HUES48 (cell line): ENCODE results near the gene CCM2.

Source experiments
- H3K27ac ChIP-seq: one replicate; pipeline ENCODE4 v1.7.0; 2013; ENCODE audit warnings: low read depth, low read length, inconsistent platforms
- H3K27me3 ChIP-seq: 2 replicates; pipeline ENCODE4 v1.6.1; 2013; ENCODE audit warnings: mild to moderate bottlenecking, low read length; ENCODE audit not compliant: control insufficient read depth, insufficient read depth
- H3K36me3 ChIP-seq: 2 replicates; pipeline ENCODE4 v1.6.1; 2013; ENCODE audit warnings: low read length; ENCODE audit not compliant: control insufficient read depth, insufficient read depth
- H3K4me1 ChIP-seq: 2 replicates; pipeline ENCODE4 v1.6.1; 2013; ENCODE audit warnings: mild to moderate bottlenecking, low read length; ENCODE audit not compliant: control insufficient read depth, insufficient read depth
- H3K4me3 ChIP-seq: 2 replicates; pipeline ENCODE4 v1.5.1; 2013; ENCODE audit warnings: mild to moderate bottlenecking, low read depth, low read length
- H3K9ac ChIP-seq: 2 replicates; pipeline ENCODE4 v1.6.1; 2013; ENCODE audit warnings: mild to moderate bottlenecking, low read depth, low read length, moderate library complexity
- H3K9me3 ChIP-seq: 2 replicates; pipeline ENCODE4 v1.6.1; 2013; ENCODE audit warnings: low read length; ENCODE audit not compliant: control insufficient read depth, insufficient read depth

Gene CCM2

DNA sequence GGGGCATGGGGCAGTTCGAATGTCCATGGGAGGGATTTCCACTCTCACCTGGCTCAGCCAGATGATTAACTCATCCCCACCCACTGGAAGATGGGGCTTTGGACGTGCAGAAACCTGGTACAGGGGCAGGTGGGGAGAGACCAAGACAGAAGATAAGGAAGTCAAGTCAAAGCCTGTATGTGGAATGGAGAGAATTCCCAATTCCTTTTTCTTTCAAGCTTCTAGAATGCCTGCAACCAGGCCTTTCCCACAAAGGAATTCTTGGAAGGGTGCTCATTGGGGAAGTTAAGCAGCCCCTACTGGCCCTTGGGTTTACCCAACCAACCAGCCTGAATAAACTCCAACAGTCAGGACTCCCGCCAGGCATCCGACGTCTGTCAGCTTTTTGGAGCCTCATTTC is 39.1 kb downstream of the CCM2 start:
- H3K4me1 ChIP-seq, result peaks cover 7% of the 10 kb centered on the region; the same call in 1 of the 2 replicates
- no peak overlapping the region for H3K4me3 ChIP-seq
- no peaks in the 10 kb centered on the region for H3K27me3 ChIP-seq
- no peaks in the 10 kb centered on the region for H3K9me3 ChIP-seq
- no peak overlapping the region for H3K27ac ChIP-seq
- peaks cover 34% of the 10 kb centered on the region for H3K36me3 ChIP-seq
- H3K9ac ChIP-seq, result no peak overlapping the region

DNA sequence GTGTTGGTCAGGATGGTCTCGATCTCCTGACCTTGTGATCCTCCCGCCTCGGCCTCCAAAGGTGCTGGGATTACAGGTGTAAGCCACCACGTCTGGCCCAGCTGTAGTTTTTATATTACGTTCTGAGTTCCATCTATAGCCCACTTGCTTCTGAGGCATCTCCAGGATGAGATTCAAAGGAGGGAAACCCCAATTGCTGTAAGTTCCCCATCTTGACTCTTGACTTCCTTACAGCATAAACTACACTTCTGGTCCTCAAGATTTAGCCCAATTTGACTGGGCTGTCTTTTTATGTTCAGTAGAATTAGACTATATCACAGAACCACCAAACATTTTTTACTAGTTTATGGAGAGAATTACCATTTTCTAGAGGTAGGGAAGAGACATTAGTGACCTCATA is 44.3 kb downstream of the CCM2 start:
- Histone ChIP-seq H3K27ac (no peak overlapping the region), H3K27me3 (no peaks in the 10 kb centered on the region), H3K4me3 (no peak overlapping the region), H3K4me1 (no peaks in the 10 kb centered on the region), H3K36me3 (peaks cover 19% of the 10 kb centered on the region; the same call in 1 of the 2 replicates), H3K9ac (no peak overlapping the region), H3K9me3 (no peaks in the 10 kb centered on the region)

GRCh38 chr7:45048748-45049147 is 48.7 kb downstream of the CCM2 start:
- Histone ChIP-seq H3K9ac (no peak overlapping the region), H3K36me3 (peaks cover 3% of the 10 kb centered on the region; the same call in 1 of the 2 replicates), H3K4me1 (no peaks in the 10 kb centered on the region), H3K9me3 (no peaks in the 10 kb centered on the region), H3K27me3 (no peaks in the 10 kb centered on the region), H3K4me3 (no peak overlapping the region), H3K27ac (no peak overlapping the region)

DNA sequence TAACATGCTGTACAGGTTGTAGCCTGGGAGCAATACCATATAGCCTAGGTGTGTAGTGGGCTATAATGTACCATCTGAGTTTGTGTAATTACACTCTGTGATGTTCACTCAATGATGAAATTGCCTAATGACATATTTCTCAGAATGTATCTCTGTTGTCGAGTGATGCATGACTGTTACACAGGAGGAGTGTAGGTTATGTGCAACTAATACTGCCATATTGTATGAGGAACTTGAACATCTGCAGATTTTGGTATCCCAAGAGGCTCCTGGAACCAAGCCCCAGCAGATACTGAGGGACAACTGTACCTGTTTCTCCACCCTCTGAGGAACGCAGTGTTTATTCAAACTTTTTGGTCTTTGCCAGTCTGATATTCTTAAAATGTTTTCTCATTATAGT is 50.2 kb downstream of the CCM2 start:
- peaks cover 3% of the 10 kb centered on the region; the same call in 1 of the 2 replicates for H3K36me3 ChIP-seq

GRCh38 chr7:45052011-45052410 is 52.0 kb downstream of the CCM2 start:
- H3K27ac ChIP-seq, result no peak overlapping the region
- H3K36me3 ChIP-seq, result peaks cover 3% of the 10 kb centered on the region; the same call in 1 of the 2 replicates
- H3K9me3 ChIP-seq, result no peaks in the 10 kb centered on the region
- H3K27me3 ChIP-seq, result no peaks in the 10 kb centered on the region
- H3K4me3 ChIP-seq, result no peak overlapping the region
- no peaks in the 10 kb centered on the region for H3K4me1 ChIP-seq
- H3K9ac ChIP-seq, result no peak overlapping the region

More for the DNA sequence above, 50.2 kb downstream of the CCM2 start:
- H3K9ac ChIP-seq, result no peak overlapping the region
- H3K4me3 ChIP-seq, result no peak overlapping the region
- H3K4me1 ChIP-seq, result no peaks in the 10 kb centered on the region
- H3K27me3 ChIP-seq, result no peaks in the 10 kb centered on the region
- no peaks in the 10 kb centered on the region for H3K9me3 ChIP-seq
- H3K27ac ChIP-seq, result no peak overlapping the region

DNA sequence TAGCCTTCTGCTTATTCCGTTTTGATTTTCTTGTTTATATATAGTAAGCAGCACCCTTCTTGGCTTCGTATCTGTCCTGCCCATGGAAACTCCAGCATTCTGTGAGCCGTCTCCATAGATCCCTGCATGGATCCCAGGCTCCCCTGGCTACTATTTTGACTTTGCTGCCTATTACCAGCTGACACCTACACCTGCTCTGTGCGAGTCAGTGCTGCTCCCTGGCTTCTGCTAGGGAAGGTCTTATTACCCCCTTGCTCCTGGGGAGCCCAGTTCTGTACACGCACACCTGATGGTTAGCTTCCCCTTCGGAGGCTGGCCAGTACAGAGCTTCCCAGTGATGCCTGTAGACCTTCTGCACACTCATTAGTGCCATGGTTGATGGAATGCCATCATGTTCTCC is 53.4 kb downstream of the CCM2 start:
- H3K36me3 ChIP-seq, result peaks cover 3% of the 10 kb centered on the region; the same call in 1 of the 2 replicates
- no peak overlapping the region for H3K9ac ChIP-seq
- no peak overlapping the region for H3K27ac ChIP-seq
- H3K9me3 ChIP-seq, result no peaks in the 10 kb centered on the region
- no peaks in the 10 kb centered on the region for H3K4me1 ChIP-seq
- no peak overlapping the region for H3K4me3 ChIP-seq
- no peaks in the 10 kb centered on the region for H3K27me3 ChIP-seq

DNA sequence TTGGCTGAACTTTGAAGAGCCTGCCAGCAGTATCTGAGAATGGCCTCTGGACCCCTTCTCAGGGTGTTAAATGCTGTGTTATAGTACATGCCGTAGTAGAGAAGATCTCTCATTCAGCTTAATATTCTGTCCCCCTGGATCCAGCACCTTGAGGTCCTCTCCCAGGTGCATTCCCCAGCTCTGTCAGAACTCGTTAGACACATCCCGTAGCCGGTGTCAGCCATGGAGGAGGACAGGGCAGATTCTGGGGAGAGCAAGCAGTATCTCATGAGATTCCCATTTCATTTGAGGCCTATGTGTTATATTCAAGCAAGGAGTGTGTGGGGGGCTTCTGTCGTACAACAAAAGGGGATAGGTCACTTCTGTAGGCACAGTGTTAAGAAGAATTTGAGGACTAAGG is 53.9 kb downstream of the CCM2 start:
- H3K36me3 ChIP-seq, result peaks cover 3% of the 10 kb centered on the region; the same call in 1 of the 2 replicates
- no peaks in the 10 kb centered on the region for H3K4me1 ChIP-seq
- no peaks in the 10 kb centered on the region for H3K9me3 ChIP-seq
- no peaks in the 10 kb centered on the region for H3K27me3 ChIP-seq
- H3K27ac ChIP-seq, result no peak overlapping the region
- H3K9ac ChIP-seq, result no peak overlapping the region
- H3K4me3 ChIP-seq, result no peak overlapping the region

- Histone ChIP-seq H3K4me1 (no peaks in the 10 kb centered on the region), H3K9me3 (no peaks in the 10 kb centered on the region), H3K27me3 (no peaks in the 10 kb centered on the region), H3K4me3 (no peak overlapping the region), H3K9ac (no peak overlapping the region), H3K36me3 (peaks cover 3% of the 10 kb centered on the region; the same call in 1 of the 2 replicates), H3K27ac (no peak overlapping the region)
Observed at GRCh38 chr7:45054442-45054841, 54.4 kb downstream of the CCM2 start.

DNA sequence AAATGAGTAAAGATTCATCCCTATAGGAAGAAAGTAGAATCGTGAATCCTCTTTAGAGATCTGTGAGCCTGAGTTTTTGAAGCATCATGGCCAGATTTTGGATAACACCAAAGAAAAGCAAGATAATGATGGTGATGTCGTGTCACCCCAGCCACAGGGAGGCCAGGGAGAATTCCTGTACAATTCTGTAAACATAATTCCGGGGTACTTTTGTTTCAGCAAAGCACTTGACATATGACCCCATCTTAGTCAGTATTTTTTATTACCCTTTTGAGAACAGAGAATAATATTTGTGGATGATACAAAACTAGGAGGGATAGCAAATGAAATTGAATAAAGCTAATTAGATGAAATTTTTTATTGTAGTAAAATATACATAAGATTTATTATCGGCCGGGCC is 55.0 kb downstream of the CCM2 start:
- H3K36me3 ChIP-seq, result peaks cover 3% of the 10 kb centered on the region; the same call in 1 of the 2 replicates
- H3K27me3 ChIP-seq, result no peaks in the 10 kb centered on the region
- no peaks in the 10 kb centered on the region for H3K9me3 ChIP-seq
- no peak overlapping the region for H3K9ac ChIP-seq
- H3K27ac ChIP-seq, result no peak overlapping the region
- H3K4me3 ChIP-seq, result no peak overlapping the region
- H3K4me1 ChIP-seq, result no peaks in the 10 kb centered on the region

DNA sequence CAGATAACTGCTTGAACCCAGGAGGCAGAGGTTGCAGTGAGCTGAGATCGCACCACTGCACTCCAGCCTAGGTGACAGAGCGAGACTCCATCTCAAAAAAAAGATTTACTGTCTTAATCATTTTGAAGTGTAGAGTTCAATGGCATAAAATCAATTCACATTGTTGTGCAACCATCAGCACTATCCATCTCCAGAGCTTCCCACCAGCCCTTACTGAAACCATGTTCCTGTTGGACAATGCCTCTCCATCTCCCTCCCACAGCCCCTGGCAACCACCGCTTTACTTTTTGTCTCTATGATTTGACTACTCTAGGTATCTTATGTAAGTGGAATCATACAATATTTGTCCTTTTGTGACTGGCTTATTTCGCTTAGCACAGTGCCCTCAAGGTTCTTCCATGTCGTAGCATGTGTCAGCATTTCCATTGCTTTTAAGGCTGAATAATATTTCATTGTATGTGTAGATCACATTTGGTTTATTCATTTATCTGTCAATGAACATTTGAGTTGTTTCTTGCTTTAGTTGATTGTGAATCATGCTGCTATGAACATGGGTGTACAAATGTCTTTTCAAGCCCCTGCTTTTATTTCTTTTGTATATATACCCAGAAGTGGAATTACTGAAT is 55.7 kb downstream of the CCM2 start:
- H3K36me3 ChIP-seq, result no peaks in the 10 kb centered on the region
- H3K9ac ChIP-seq, result no peak overlapping the region

GRCh38 chr7:45057878-45058277 is 57.9 kb downstream of the CCM2 start:
- H3K9ac ChIP-seq, result no peak overlapping the region
- H3K36me3 ChIP-seq, result no peaks in the 10 kb centered on the region
- no peaks in the 10 kb centered on the region for H3K27me3 ChIP-seq

More for the DNA sequence above, 55.7 kb downstream of the CCM2 start:
- no peak overlapping the region for H3K4me3 ChIP-seq
- H3K9me3 ChIP-seq, result no peaks in the 10 kb centered on the region
- no peak overlapping the region for H3K27ac ChIP-seq
- no peaks in the 10 kb centered on the region for H3K4me1 ChIP-seq
- no peaks in the 10 kb centered on the region for H3K27me3 ChIP-seq

More at GRCh38 chr7:45057878-45058277, 57.9 kb downstream of the CCM2 start:
- H3K9me3 ChIP-seq, result no peaks in the 10 kb centered on the region
- no peak overlapping the region for H3K27ac ChIP-seq
- no peak overlapping the region for H3K4me3 ChIP-seq
- H3K4me1 ChIP-seq, result no peaks in the 10 kb centered on the region
